ENCODE results near the gene NDUFAF5.
"Not testable (repeated sequence)": the region's sequence is repeated elsewhere in the genome, so short reads cannot be mapped to it uniquely, and the experiment has no call there.

Gene NDUFAF5

DNA sequence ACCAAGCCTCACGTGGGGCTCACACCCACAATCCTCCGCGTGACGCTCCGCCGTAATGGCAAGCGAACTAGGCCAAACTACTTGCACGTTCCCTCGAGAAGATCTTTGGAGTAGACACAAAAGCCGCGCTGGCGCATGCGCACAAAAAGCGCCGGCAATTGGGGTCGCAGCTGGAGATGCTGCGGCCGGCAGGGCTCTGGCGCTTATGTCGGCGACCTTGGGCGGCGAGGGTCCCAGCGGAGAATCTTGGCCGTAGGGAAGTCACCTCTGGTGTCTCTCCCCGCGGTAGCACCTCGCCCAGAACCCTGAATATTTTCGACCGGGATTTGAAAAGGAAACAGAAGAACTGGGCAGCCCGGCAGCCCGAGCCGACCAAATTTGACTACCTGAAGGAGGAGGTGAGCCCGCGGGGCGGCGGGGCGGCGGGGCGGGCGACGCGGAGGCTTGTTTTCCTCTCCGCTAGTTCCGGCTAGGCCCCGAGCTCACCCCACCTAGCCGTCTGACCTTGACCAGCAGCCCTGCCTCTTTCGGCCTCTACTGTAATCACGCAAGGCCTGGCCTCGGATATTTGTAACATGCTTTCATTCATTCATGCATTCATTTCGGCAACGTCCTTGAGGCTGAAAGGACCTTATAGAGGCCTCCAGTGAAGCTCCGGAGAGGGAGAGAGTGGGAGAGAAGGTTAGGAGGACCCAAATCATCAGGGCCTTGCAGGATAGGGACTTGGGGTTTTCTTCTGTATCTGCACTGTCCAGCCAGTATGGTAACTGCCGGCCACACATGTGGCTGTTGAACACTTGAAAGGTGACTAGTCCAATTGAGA, at the start of gene NDUFAF5, which contains the start of gene ESF1:
Gene NDUFAF5 (plus strand): TSS at position 136 of the 823 bp plus-strand sequence. CDS start 41 bp downstream, at position 177.
Gene ESF1 (minus strand): TSS at position 27 of the 823 bp plus-strand sequence. CDS start 1,779 bp downstream, outside the sequence.
- Histone ChIP-seq H3K36me3 (ENCODE audit: control insufficient read depth, insufficient read depth, low read length) (peaks cover 47% of the 10 kb centered on the region), H3K4me3 (ENCODE audit: low read depth, low read length) (peak within 1 kb of the TSS; percentile 94), H3K27me3 (ENCODE audit: control insufficient read depth, insufficient read depth, low read length) (no peaks in the 10 kb centered on the region), H3K9ac (ENCODE audit: low read length) (peak within 1 kb of the TSS; percentile 91), H3K4me1 (ENCODE audit: control insufficient read depth, insufficient read depth, low read length) (peaks cover 9% of the 10 kb centered on the region; the same call in 1 of the 2 replicates), H3K9me3 (ENCODE audit: control insufficient read depth, insufficient read depth, low read depth, low read length) (no peaks in the 10 kb centered on the region), H3K27ac (ENCODE audit: low read depth, low read length) (peak within 1 kb of the TSS; percentile 84)

DNA sequence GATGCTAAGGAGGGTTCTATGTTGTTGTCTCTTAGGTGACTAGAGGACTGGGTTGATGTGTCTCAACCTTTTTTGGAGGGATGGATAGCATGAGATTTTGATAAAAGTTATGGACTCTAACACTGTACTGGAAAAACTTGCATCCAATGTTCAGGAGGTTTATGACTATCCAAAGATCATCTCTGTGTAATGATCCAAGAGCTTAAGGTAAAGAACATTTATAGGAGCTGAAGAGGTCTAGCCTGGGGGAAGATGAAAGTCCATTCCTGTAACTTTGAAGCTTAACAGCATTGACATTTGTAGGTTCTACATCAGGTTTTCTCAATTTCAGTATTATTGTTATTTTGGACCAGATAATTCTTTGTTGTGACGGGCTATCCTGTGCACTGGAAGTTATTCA, 49.0 kb upstream of the NDUFAF5 start:
- Histone ChIP-seq H3K27me3 (ENCODE audit: control insufficient read depth, insufficient read depth, low read length) (no peaks in the 10 kb centered on the region), H3K9me3 (ENCODE audit: control insufficient read depth, insufficient read depth, low read depth, low read length) (peaks cover 4% of the 10 kb centered on the region; the same call in 1 of the 2 replicates), H3K36me3 (ENCODE audit: control insufficient read depth, insufficient read depth, low read length) (peaks cover 51% of the 10 kb centered on the region), H3K27ac (ENCODE audit: low read depth, low read length) (no peak overlapping the region), H3K4me1 (ENCODE audit: control insufficient read depth, insufficient read depth, low read length) (no peaks in the 10 kb centered on the region), H3K9ac (ENCODE audit: low read length) (no peak overlapping the region), H3K4me3 (ENCODE audit: low read depth, low read length) (no peak overlapping the region)

- peaks cover 51% of the 10 kb centered on the region for H3K36me3 ChIP-seq (ENCODE audit: control insufficient read depth, insufficient read depth, low read length)
- H3K27ac ChIP-seq (ENCODE audit: low read depth, low read length) = no peak overlapping the region
- H3K4me1 ChIP-seq (ENCODE audit: control insufficient read depth, insufficient read depth, low read length) = no peaks in the 10 kb centered on the region
- peaks cover 8% of the 10 kb centered on the region; the same call in 1 of the 2 replicates for H3K9me3 ChIP-seq (ENCODE audit: control insufficient read depth, insufficient read depth, low read depth, low read length)
- no peak overlapping the region for H3K9ac ChIP-seq (ENCODE audit: low read length)
- H3K4me3 ChIP-seq (ENCODE audit: low read depth, low read length) = no peak overlapping the region
- H3K27me3 ChIP-seq (ENCODE audit: control insufficient read depth, insufficient read depth, low read length) = no peaks in the 10 kb centered on the region
Measured at GRCh38 chr20:13736436-13737191, 48.2 kb upstream of the NDUFAF5 start.

DNA sequence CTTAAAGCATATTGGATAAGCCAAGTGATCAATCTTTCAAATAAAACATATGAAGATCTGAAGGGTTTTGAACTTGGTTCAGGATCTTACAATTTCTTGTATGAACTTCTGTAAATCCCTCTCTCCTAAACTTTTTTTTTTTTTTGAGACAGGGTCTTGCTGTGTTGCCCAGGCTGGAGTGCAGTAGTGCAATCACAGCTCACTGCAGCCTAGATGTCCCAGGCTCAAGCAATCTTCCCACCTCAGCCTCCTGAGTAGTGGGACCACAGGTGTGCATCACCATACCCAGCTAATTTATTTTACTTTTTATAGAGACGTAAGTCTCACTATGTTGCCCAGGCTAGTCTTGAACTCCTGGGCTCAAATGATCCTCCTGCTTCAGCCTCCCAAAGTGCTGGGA, 46.6 kb upstream of the NDUFAF5 start:
- H3K4me3 ChIP-seq (ENCODE audit: low read depth, low read length); H3K27me3 ChIP-seq (ENCODE audit: control insufficient read depth, insufficient read depth, low read length); H3K27ac ChIP-seq (ENCODE audit: low read depth, low read length); H3K4me1 ChIP-seq (ENCODE audit: control insufficient read depth, insufficient read depth, low read length); H3K9ac ChIP-seq (ENCODE audit: low read length): not testable (repeated sequence)
- peaks cover 12% of the 10 kb centered on the region; the same call in 1 of the 2 replicates for H3K9me3 ChIP-seq (ENCODE audit: control insufficient read depth, insufficient read depth, low read depth, low read length)
- peaks cover 51% of the 10 kb centered on the region for H3K36me3 ChIP-seq (ENCODE audit: control insufficient read depth, insufficient read depth, low read length)

DNA sequence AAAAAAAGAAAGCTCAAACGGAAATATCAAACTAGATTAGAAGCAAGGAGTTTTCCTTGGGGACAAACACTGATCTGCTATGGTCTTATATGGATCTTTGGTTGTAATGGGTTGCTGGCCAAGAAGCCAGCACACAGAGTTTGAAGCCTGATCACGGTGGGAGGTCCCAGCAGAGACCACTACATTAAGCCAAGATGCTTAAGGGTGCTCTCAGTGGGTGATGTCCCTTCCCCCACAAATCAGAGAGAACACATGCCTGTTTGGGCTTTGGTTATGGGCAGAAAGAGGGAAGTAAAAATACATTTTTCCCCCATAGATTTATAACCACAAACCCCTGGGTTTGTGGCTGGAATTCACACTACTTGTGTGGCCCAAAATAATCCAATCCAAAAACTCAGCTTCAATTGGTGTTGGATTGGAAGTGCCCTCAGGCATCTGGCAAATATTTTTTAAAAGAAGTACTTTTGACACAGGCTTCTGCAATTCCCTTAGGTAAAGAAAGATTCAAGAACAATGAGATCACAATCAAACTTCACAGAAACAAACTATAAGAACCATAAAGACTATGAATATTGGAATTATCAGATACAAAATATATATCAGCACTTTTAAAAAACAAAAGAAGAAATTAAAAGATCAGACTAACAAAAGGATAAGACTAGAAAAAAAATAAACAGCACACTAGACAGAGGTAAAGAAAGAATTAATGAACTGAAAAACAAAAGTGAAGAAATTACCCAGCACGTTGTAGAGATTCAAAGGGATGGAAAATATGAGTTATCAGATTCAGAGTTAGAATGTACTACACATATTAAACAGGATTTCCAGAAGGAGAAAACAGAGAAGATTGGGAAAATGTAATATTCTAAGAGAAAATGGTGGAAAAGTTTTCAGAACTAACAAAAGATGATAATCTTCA, 44.8 kb upstream of the NDUFAF5 start:
- Histone ChIP-seq H3K4me1 (ENCODE audit: control insufficient read depth, insufficient read depth, low read length) (no peaks in the 10 kb centered on the region), H3K9me3 (ENCODE audit: control insufficient read depth, insufficient read depth, low read depth, low read length) (peaks cover 12% of the 10 kb centered on the region; the same call in 1 of the 2 replicates), H3K36me3 (ENCODE audit: control insufficient read depth, insufficient read depth, low read length) (peaks cover 59% of the 10 kb centered on the region), H3K4me3 (ENCODE audit: low read depth, low read length) (no peak overlapping the region), H3K27ac (ENCODE audit: low read depth, low read length) (no peak overlapping the region), H3K9ac (ENCODE audit: low read length) (no peak overlapping the region), H3K27me3 (ENCODE audit: control insufficient read depth, insufficient read depth, low read length) (no peaks in the 10 kb centered on the region)

DNA sequence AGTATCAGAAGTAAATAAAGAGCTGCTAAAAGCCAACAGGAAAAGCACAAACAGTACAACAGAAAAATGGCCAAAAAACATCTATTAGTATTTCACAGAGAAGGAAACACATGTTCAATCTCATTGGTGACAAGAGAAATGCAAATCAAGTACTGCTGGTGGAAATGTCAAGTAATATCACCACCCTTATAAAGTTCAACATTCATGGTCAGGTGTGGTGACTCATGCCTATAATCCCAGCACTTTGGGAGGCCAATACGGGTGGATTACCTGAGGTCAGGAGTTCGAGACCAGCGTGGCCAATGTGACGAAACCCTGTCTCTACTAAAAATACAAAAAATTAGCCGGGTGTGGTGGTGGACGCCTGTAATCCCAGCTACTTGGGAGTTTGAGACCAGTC, 42.9 kb upstream of the NDUFAF5 start:
- H3K9me3 ChIP-seq (ENCODE audit: control insufficient read depth, insufficient read depth, low read depth, low read length) = peaks cover 12% of the 10 kb centered on the region; the same call in 1 of the 2 replicates
- H3K36me3 ChIP-seq (ENCODE audit: control insufficient read depth, insufficient read depth, low read length) = peaks cover 62% of the 10 kb centered on the region
- H3K9ac ChIP-seq (ENCODE audit: low read length) = no peak overlapping the region
- no peaks in the 10 kb centered on the region for H3K27me3 ChIP-seq (ENCODE audit: control insufficient read depth, insufficient read depth, low read length)
- no peak overlapping the region for H3K4me3 ChIP-seq (ENCODE audit: low read depth, low read length)
- no peak overlapping the region for H3K27ac ChIP-seq (ENCODE audit: low read depth, low read length)
- H3K4me1 ChIP-seq (ENCODE audit: control insufficient read depth, insufficient read depth, low read length) = no peaks in the 10 kb centered on the region

DNA sequence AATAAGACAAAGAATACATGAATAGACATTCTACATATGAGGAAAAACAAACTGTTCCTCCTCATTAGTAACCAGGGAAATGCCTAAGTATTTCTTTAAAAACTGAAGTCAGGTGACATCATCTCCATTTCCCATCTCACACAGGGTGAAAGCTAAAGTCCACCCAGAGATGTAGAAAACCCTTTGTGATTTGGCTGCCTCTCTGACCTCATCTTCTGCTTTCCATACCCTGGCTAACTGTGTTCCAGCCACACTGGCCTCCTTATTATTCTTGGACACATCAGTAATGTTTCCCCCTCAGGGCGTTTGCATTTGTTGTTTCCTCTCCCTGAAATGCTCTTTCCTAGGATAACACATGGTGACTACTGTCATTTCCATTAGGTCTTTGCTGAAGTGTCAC, 40.5 kb upstream of the NDUFAF5 start:
- no peak overlapping the region for H3K4me3 ChIP-seq (ENCODE audit: low read depth, low read length)
- H3K9ac ChIP-seq (ENCODE audit: low read length) = no peak overlapping the region
- peaks cover 12% of the 10 kb centered on the region; the same call in 1 of the 2 replicates for H3K9me3 ChIP-seq (ENCODE audit: control insufficient read depth, insufficient read depth, low read depth, low read length)
- no peak overlapping the region for H3K27ac ChIP-seq (ENCODE audit: low read depth, low read length)
- H3K4me1 ChIP-seq (ENCODE audit: control insufficient read depth, insufficient read depth, low read length) = no peaks in the 10 kb centered on the region
- no peaks in the 10 kb centered on the region for H3K27me3 ChIP-seq (ENCODE audit: control insufficient read depth, insufficient read depth, low read length)
- H3K36me3 ChIP-seq (ENCODE audit: control insufficient read depth, insufficient read depth, low read length) = peaks cover 65% of the 10 kb centered on the region

- Histone ChIP-seq H3K4me1 (ENCODE audit: control insufficient read depth, insufficient read depth, low read length) (no peaks in the 10 kb centered on the region), H3K9me3 (ENCODE audit: control insufficient read depth, insufficient read depth, low read depth, low read length) (peaks cover 8% of the 10 kb centered on the region; the same call in 1 of the 2 replicates), H3K4me3 (ENCODE audit: low read depth, low read length) (no peak overlapping the region), H3K27ac (ENCODE audit: low read depth, low read length) (no peak overlapping the region), H3K9ac (ENCODE audit: low read length) (no peak overlapping the region), H3K27me3 (ENCODE audit: control insufficient read depth, insufficient read depth, low read length) (no peaks in the 10 kb centered on the region), H3K36me3 (ENCODE audit: control insufficient read depth, insufficient read depth, low read length) (peaks cover 65% of the 10 kb centered on the region)
Measured at GRCh38 chr20:13745784-13746183, 39.0 kb upstream of the NDUFAF5 start.

GRCh38 chr20:13749811-13750210, 35.0 kb upstream of the NDUFAF5 start:
- Histone ChIP-seq H3K9ac (ENCODE audit: low read length) (no peak overlapping the region), H3K9me3 (ENCODE audit: control insufficient read depth, insufficient read depth, low read depth, low read length) (no peaks in the 10 kb centered on the region), H3K36me3 (ENCODE audit: control insufficient read depth, insufficient read depth, low read length) (peaks cover 49% of the 10 kb centered on the region), H3K4me1 (ENCODE audit: control insufficient read depth, insufficient read depth, low read length) (no peaks in the 10 kb centered on the region), H3K27ac (ENCODE audit: low read depth, low read length) (no peak overlapping the region), H3K27me3 (ENCODE audit: control insufficient read depth, insufficient read depth, low read length) (no peaks in the 10 kb centered on the region), H3K4me3 (ENCODE audit: low read depth, low read length) (no peak overlapping the region)

GRCh38 chr20:13753436-13754036, 31.3 kb upstream of the NDUFAF5 start:
- no peak overlapping the region for H3K4me3 ChIP-seq (ENCODE audit: low read depth, low read length)
- no peaks in the 10 kb centered on the region for H3K9me3 ChIP-seq (ENCODE audit: control insufficient read depth, insufficient read depth, low read depth, low read length)
- H3K27me3 ChIP-seq (ENCODE audit: control insufficient read depth, insufficient read depth, low read length) = no peaks in the 10 kb centered on the region
- H3K9ac ChIP-seq (ENCODE audit: low read length) = no peak overlapping the region
- peaks cover 68% of the 10 kb centered on the region for H3K36me3 ChIP-seq (ENCODE audit: control insufficient read depth, insufficient read depth, low read length)
- H3K4me1 ChIP-seq (ENCODE audit: control insufficient read depth, insufficient read depth, low read length) = no peaks in the 10 kb centered on the region
- H3K27ac ChIP-seq (ENCODE audit: low read depth, low read length) = no peak overlapping the region
